ENCODE data around the gene NTHL1. TPM values are rescaled to one million over a fixed set of nuclear protein-coding genes. Genes with fewer than 3 reads are reported as not detected.
A peak's percentile ranks its signal among the peaks of the same experiment; 100 is the strongest.

The NTHL1 gene
- total and polyA plus RNA-seq, 9 of the 15 experiments (the other 6 are each of a cell fraction or from before 2014, with no cell fraction given): 1.1 to 58.8 (median 17.6) TPM

- Histone ChIP-seq H3K9me1 (ENCODE audit: control insufficient read depth, insufficient read depth, low read length) (no peaks in the 10 kb centered on the region), H3K9ac (ENCODE audit: insufficient read depth in 1 of 2, low read depth in 2 of 2, low read length in 2 of 2) (no peak overlapping the region; a peak in 1 of 4 replicates), H3K9me3 (replicated peaks; ENCODE audit: control insufficient read depth, insufficient read depth, low read depth, low read length) (no peaks in the 10 kb centered on the region), H3K27me3 (ENCODE audit: control insufficient read depth in 2 of 2, insufficient read depth in 2 of 2, low read length in 2 of 2) (no peaks in the 10 kb centered on the region), H4K20me1 (replicated peaks; ENCODE audit: control insufficient read depth, insufficient read depth, low read length) (no peaks in the 10 kb centered on the region), H2AFZ (ENCODE audit: low read depth, low read length) (no peak overlapping the region), H3K4me3 (no peak overlapping the region), H3K36me3 (ENCODE audit: control insufficient read depth, insufficient read depth, low read length) (peaks cover 77% of the 10 kb centered on the region; the same call in 2 of the 3 replicates), H3K4me2 (ENCODE audit: insufficient read depth, low read length) (no peak overlapping the region), H3K4me1 (replicated peaks in 1 of 2; ENCODE audit: control insufficient read depth in 2 of 2, insufficient read depth in 2 of 2, low read length in 2 of 2) (peaks cover 0 to 32% of the 10 kb centered on the region in 2 experiments; a peak in 1 of 5 replicates), H3K27ac (ENCODE audit: extremely low read depth, low read depth, low read length) (no peak overlapping the region), H3K79me2 (ENCODE audit: control insufficient read depth, insufficient read depth, low read length) (no peaks in the 10 kb centered on the region)
- in situ Hi-C loops (cut with MboI) (loop anchor here (10.0 kb wide), 1 partner anchor 57 kb away; the partner anchor contains the start of gene RAB26), intact Hi-C loops (cut with micrococcal nuclease) (no loop called here)
- 91% methylated on average over 36 of the region's 41 CpGs for WGBS (ENCODE audit: insufficient coverage, low coverage, missing lambda C conversion rate)
- no peak for DNase-seq (ENCODE audit: extremely low read depth in 1 of 4, low spot score in 3 of 4)
- no TSS peak for BruUV-seq (replicated peaks)
- ATAC-seq: peak; percentile 7; the same call in 1 of the 3 replicates
- no peak for FAIRE-seq
- CTCF ChIA-PET (ENCODE audit: low intra/inter-chr PET ratio): no interaction called here
- POLR2A ChIA-PET: interaction anchor here (0.6 to 1.0 kb wide), 3 partner anchors 57 to 216 kb away, joined by 3 read pairs; no protein-coding TSS in a partner anchor
- TF ChIP-seq EGR1 (conservative IDR thresholded peaks at IDR 0.05): no peak
- no peak for TF ChIP-seq ZEB2 (IDR thresholded peaks at IDR 0.05)
- no peak for TF ChIP-seq HNRNPUL1 (IDR thresholded peaks at IDR 0.05; ENCODE audit: low read length)
- no peak for TF ChIP-seq USF2 (CRISPR knock-in tag; IDR thresholded peaks at IDR 0.05)
- peak; percentile 36; the same call in 1 of the 2 replicates for TF ChIP-seq POLR2G (IDR thresholded peaks at IDR 0.05; ENCODE audit: low read depth, low read length)
- TF ChIP-seq ZNF609 (CRISPR knock-in tag; IDR thresholded peaks at IDR 0.05; ENCODE audit: borderline replicate concordance): no peak
- no peak for TF ChIP-seq FOXK2 (conservative IDR thresholded peaks at IDR 0.05 in 1 of 2, IDR thresholded peaks at IDR 0.05 in 1 of 2; ENCODE audit: low read depth in 2 of 2)
- no peak for TF ChIP-seq E2F1 (CRISPR knock-in tag; IDR thresholded peaks at IDR 0.05)
- no peak for TF ChIP-seq FIP1L1 (IDR thresholded peaks at IDR 0.05; ENCODE audit: low read depth, low read length, poor library complexity, severe bottlenecking)
- no peak for TF ChIP-seq THRAP3 (IDR thresholded peaks at IDR 0.05; ENCODE audit: borderline replicate concordance)
- TF ChIP-seq ATF7 (IDR thresholded peaks at IDR 0.05): no peak
- no peak for TF ChIP-seq FOXA3 (CRISPR knock-in tag; conservative IDR thresholded peaks at IDR 0.05 in 1 of 2, IDR thresholded peaks at IDR 0.05 in 1 of 2)
- no peak for TF ChIP-seq ZNF197 (CRISPR knock-in tag; IDR thresholded peaks at IDR 0.05; ENCODE audit: low read depth)
These were observed 40.4 kb upstream of the NTHL1 start for GRCh38 chr16:2087748-2088631.

All from K562 (cell line).